GM12864 (cell line): ENCODE results near the gene MRPL1.

Experiments
- DNase-seq: peaks from one replicate; pipeline ENCODE4 v3.0.0-alpha.2; 2011; ENCODE audit warnings: low read depth
- H3K4me3 ChIP-seq: 2 replicates; pipeline ENCODE4 v1.5.1; 2011; ENCODE audit warnings: mild to moderate bottlenecking, low read depth, low read length, control low read depth
- TF ChIP-seq, protein P1 (sequence below): IDR thresholded peaks from 2 replicates; pipeline ENCODE4 v1.5.1; 2011; ENCODE audit warnings: low read depth, mild to moderate bottlenecking, moderate library complexity, low read length, control low read depth, inconsistent platforms; ENCODE audit errors: missing control alignments

MRPL1 gene

GRCh38 chr4:77833126-77833724 lies 29.4 kb upstream of the MRPL1 start:
- no peak for DNase-seq
- H3K4me3 ChIP-seq, result no peak overlapping the region
- TF ChIP-seq, protein P1, sequence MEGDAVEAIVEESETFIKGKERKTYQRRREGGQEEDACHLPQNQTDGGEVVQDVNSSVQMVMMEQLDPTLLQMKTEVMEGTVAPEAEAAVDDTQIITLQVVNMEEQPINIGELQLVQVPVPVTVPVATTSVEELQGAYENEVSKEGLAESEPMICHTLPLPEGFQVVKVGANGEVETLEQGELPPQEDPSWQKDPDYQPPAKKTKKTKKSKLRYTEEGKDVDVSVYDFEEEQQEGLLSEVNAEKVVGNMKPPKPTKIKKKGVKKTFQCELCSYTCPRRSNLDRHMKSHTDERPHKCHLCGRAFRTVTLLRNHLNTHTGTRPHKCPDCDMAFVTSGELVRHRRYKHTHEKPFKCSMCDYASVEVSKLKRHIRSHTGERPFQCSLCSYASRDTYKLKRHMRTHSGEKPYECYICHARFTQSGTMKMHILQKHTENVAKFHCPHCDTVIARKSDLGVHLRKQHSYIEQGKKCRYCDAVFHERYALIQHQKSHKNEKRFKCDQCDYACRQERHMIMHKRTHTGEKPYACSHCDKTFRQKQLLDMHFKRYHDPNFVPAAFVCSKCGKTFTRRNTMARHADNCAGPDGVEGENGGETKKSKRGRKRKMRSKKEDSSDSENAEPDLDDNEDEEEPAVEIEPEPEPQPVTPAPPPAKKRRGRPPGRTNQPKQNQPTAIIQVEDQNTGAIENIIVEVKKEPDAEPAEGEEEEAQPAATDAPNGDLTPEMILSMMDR, result no peak

GRCh38 chr4:77834403-77834802 lies 28.2 kb upstream of the MRPL1 start:
- DNase-seq, result no peak
- TF ChIP-seq, protein P1, result no peak
- H3K4me3 ChIP-seq, result no peak overlapping the region

GRCh38 chr4:77843628-77844027 lies 19.0 kb upstream of the MRPL1 start:
- TF ChIP-seq, protein P1, result no peak
- H3K4me3 ChIP-seq, result no peak overlapping the region

GRCh38 chr4:77844363-77844762 lies 18.3 kb upstream of the MRPL1 start:
- H3K4me3 ChIP-seq, result no peak overlapping the region
- TF ChIP-seq, protein P1, result no peak
- DNase-seq, result no peak

More at GRCh38 chr4:77843628-77844027, 19.0 kb upstream of the MRPL1 start:
- DNase-seq, result no peak

GRCh38 chr4:77845400-77845799 lies 17.2 kb upstream of the MRPL1 start:
- no peak overlapping the region for H3K4me3 ChIP-seq
- no peak for DNase-seq
- TF ChIP-seq, protein P1, result no peak

DNA sequence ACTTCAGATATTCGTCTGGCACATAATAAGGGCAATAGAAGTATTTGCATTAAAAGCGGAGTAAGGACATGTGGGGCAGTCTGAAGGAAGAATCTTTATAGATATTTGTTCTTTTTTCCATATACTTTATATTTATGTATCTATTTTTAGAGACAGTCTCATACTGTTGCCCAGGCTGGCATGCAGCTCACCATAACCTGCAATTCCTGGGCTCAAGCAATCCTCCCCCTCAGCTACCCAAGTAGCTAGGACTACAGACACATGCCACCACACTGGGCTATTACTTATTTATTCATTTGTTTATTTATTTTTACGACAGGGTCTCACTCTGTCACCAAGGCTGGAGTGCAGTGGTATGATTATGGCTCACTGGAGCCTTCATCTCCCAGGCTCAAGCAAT lies 16.7 kb upstream of the MRPL1 start:
- TF ChIP-seq, protein P1, result no peak
- H3K4me3 ChIP-seq, result no peak overlapping the region
- DNase-seq, result no peak

GRCh38 chr4:77848508-77848907 lies 14.1 kb upstream of the MRPL1 start:
- DNase-seq, result no peak
- H3K4me3 ChIP-seq, result no peak overlapping the region
- TF ChIP-seq, protein P1, result no peak
